Aorta (tissue), 5 donors: ENCODE measurements around the gene SPTBN2. TPM values are rescaled to one million over a fixed set of nuclear protein-coding genes. Genes with fewer than 3 reads are reported as not detected.
A peak's percentile ranks its signal among the peaks of the same experiment; 100 is the strongest.

Source experiments
- ATAC-seq: fragments of 200-7000 bp; cut with Tn5 transposase; one replicate; pipeline ENCODE4 v1.9.1; 2022; ENCODE audit warnings: moderate library complexity; ENCODE audit not compliant: low FRiP score
- DNase-seq, 2 donors: peaks; one replicate each; pipeline ENCODE4 v3.0.0-alpha.2; 2020
- H3K27ac ChIP-seq, 2 donors: one replicate each; pipeline ENCODE4 v1.5.1; 2013; ENCODE audit warnings: low read length in 2 of 2, mild to moderate bottlenecking in 2 of 2, moderate library complexity in 2 of 2, control low read depth in 1 of 2, inconsistent platforms in 1 of 2, low read depth in 1 of 2
- H3K27me3 ChIP-seq, 2 donors: one replicate each; pipeline ENCODE4 v1.6.1; 2013; ENCODE audit warnings: control low read depth in 1 of 2, low read length in 1 of 2, mild to moderate bottlenecking in 1 of 2, moderate library complexity in 1 of 2; ENCODE audit not compliant: insufficient read depth in 2 of 2, control insufficient read depth in 1 of 2
- H3K36me3 ChIP-seq, 2 donors: one replicate each; pipeline ENCODE4 v1.6.1; 2013; ENCODE audit warnings: control low read depth in 1 of 2, low read length in 1 of 2, mild to moderate bottlenecking in 1 of 2; ENCODE audit not compliant: insufficient read depth in 2 of 2, control insufficient read depth in 1 of 2
- H3K4me1 ChIP-seq, 2 donors: one replicate each; pipeline ENCODE4 v1.6.1; 2013; ENCODE audit warnings: low read length in 2 of 2, control low read depth in 1 of 2, mild to moderate bottlenecking in 1 of 2, moderate library complexity in 1 of 2; ENCODE audit not compliant: insufficient read depth in 2 of 2, control insufficient read depth in 1 of 2
- H3K4me3 ChIP-seq, 2 donors: one replicate each; pipeline ENCODE4 v1.5.1; 2013; ENCODE audit warnings: low read length in 2 of 2, control low read depth in 1 of 2, mild to moderate bottlenecking in 1 of 2
- H3K9me3 ChIP-seq: one replicate; pipeline ENCODE4 v1.6.1; 2013; ENCODE audit warnings: mild to moderate bottlenecking, low read length; ENCODE audit not compliant: control insufficient read depth
- WGBS, 2 donors: extraction: QIAGEN DNeasy Blood & Tissue Kit; methylation state at CpG; one replicate each; pipeline ENCODE4 v1.1.7; 2013; 5-methylcytosine and 5-hydroxymethylcytosine counted together
- intact Hi-C, 2 donors: fragments of 100-400 bp; cut with DNase I; formaldehyde crosslinking; loops; one replicate each; pipeline versions ENCODE4 v1.14.2 to v1.15.0; 2022
- polyA plus RNA-seq, 2 donors: library from polyadenylated mRNA; stranded (reverse); fragments of 200-250 nt; gene quantifications; one replicate each; pipeline ENCODE4 v1.2.3, GENCODE V29; 2013
- total RNA-seq, 2 donors: library from RNA; stranded (reverse); fragmentation: NEBNext Ultra II Directional; extraction: Animal tissue kit (Norgen Biotek cat#: 25700); gene quantifications; one replicate each; pipeline ENCODE4 v1.2.1, GENCODE V29; 2021
- donor health status: healthy with polysubstance abuse.
- donor health status: Bipolar disorder and iron deficiency.
- donor health status: DM: no; HTN: no; CAD: no.
- donor health status: DM: no; HTN: no; CAD: no.
- donor health status: DM: yes; HTN: yes; CAD: no.

The SPTBN2 gene
- total and polyA plus RNA-seq, 4 donors: under 0.01 to 16.5 (median 0.88) TPM

DNA sequence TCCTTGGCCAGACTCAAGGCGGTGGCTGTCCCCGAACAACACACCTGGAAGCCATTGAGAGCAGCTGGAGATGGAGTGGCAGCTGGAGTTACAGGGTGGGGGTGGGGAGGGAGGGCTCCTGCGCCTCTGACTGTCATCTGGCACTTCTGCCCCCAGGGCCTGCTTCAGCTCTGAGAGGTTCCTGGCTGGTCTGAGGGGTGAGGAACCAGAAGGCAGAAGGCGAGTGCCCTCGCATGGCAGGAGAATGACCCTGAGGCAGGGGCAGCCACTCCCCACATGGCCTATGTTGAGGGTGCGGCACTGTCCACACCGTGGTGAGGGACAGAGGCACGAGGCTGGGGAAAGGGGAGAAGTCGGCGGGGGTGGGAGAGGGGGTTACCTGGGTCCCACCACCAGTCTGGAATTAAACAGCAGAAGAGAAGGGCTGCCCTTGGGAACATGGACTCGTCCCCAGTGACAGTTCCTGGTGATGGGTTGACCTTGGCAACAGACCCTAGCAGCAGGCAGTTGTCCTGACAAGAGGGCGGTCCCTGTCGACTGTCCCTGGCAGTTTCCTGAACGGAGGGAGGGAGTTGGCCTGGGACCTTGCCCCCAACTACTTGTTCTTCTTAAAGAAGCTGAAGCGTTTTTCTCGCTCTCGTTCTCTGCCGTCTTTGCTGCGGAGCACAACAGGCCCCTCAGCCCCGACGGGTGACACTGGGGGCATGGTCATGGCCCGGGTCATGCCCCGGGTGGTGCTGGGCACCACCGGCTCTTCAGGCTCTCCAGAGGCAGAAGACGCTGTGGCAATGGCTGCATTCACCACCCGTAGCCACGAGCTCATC is 43.5 kb downstream of the SPTBN2 start:
- H3K27ac ChIP-seq: no peak overlapping the region
- H3K27me3 ChIP-seq: no peaks in the 10 kb centered on the region
- H3K36me3 ChIP-seq: no peaks in the 10 kb centered on the region
- no peaks in the 10 kb centered on the region for H3K9me3 ChIP-seq
- 82 to 83% methylated on average over 27 of the region's 27 CpGs for WGBS, 2 donors
- peak in 1 of 2 donors; percentile 67 for DNase-seq
- H3K4me1 ChIP-seq: no peaks in the 10 kb centered on the region
- no peak for ATAC-seq
- no peak overlapping the region for H3K4me3 ChIP-seq
- intact Hi-C loops: loop anchor here in 1 of 2 donors (10.0 kb wide), 1 partner anchor 281 kb away; no protein-coding TSS in a partner anchor

DNA sequence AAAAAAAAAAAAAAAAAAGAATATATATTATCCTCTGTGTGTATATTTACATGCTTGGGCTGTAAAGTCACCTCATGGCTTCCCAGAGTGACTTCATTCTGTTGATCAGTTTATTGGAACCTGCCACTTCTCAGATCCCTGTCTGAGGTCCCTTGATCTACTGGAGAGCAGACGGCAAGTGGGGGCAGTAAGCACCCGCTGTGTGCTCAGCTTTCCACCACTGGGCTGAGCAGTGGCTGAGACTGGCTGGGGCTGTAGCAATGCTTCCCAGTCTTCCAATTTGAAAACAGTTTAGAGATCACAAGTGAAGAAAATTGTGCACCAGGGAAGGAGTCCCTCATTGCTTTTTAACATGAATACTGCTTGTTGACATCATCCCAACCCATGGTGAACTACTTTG is 44.4 kb downstream of the SPTBN2 start:
- DNase-seq (no peak), ATAC-seq (no peak)
- WGBS, 2 donors: 93 to 100% methylated on average over 2 of the region's 2 CpGs
- Histone ChIP-seq H3K9me3 (no peaks in the 10 kb centered on the region), H3K27me3 (no peaks in the 10 kb centered on the region), H3K27ac (no peak overlapping the region), H3K36me3 (no peaks in the 10 kb centered on the region), H3K4me1 (no peaks in the 10 kb centered on the region), H3K4me3 (no peak overlapping the region)
- intact Hi-C loops: loop anchor here in 1 of 2 donors (10.0 kb wide), 1 partner anchor 280 kb away; no protein-coding TSS in a partner anchor

DNA sequence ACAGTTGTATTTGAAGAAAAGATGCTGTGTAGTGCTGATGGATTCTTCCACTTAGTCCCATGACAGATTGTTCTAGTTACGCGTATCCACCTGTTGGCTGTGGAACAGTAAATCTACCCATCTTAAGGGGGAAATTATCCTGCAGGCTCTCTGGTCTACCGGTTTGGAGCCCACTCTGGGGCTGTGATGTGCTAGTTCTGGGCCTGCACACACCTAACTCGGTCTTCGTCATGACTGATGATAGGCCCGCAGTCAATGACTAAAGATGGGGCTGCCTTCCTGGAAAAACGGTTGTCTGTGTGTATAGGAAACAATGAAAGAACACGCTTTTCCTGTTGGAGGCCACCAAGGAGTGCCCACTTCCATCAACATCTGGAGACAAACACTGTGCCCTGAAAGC is 45.1 kb downstream of the SPTBN2 start:
- H3K4me3 ChIP-seq: no peak overlapping the region
- H3K36me3 ChIP-seq: no peaks in the 10 kb centered on the region
- WGBS, 2 donors: 93 to 97% methylated on average over 8 of the region's 8 CpGs
- H3K27me3 ChIP-seq: no peaks in the 10 kb centered on the region
- no peak overlapping the region for H3K27ac ChIP-seq
- peak in 1 of 2 donors; percentile 15 for DNase-seq
- H3K9me3 ChIP-seq: no peaks in the 10 kb centered on the region
- no peaks in the 10 kb centered on the region for H3K4me1 ChIP-seq
- intact Hi-C loops: loop anchor here in 1 of 2 donors (10.0 kb wide), 1 partner anchor 279 kb away; no protein-coding TSS in a partner anchor
- no peak for ATAC-seq

DNA sequence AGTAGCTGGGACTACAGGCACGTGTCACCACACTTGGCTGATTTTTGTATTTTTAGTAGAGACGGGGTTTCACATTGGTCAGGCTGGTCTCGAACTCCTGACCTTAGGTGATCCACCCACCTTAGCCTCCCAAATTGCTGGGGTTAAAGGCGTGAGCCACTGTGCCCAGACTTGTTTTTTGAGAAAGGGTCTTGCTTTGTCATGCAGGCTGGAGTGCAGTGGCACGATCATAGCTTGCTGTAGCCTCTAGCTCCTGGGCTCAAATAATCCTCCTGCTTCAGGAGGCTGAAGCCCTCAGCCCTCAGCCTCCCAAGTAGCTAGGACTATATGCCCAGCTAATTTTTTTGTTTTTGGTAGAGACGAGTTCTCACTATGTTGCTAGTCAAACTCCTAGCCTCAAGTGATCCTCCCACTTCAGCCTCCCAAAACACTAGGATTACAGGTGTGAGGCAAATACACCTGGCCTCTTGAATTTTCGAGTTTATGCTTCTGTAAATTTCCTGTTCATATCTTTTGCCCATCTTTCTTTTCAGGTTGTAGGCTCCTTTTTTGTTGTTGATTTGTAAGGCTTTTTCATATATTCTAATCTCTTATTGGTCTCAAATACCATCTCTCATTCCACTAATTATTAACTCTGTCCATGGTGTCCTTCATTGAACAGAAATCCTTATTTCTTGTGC is 47.9 kb downstream of the SPTBN2 start:
- no peak for DNase-seq
- no peak overlapping the region for H3K4me3 ChIP-seq
- no peaks in the 10 kb centered on the region for H3K4me1 ChIP-seq
- H3K36me3 ChIP-seq: no peaks in the 10 kb centered on the region
- WGBS, 2 donors: 90 to 94% methylated on average over 7 of the region's 7 CpGs
- H3K27ac ChIP-seq: no peak overlapping the region
- no peaks in the 10 kb centered on the region for H3K27me3 ChIP-seq
- intact Hi-C loops: loop anchor here in 1 of 2 donors (10.0 kb wide), 1 partner anchor 276 kb away; no protein-coding TSS in a partner anchor
- H3K9me3 ChIP-seq: no peaks in the 10 kb centered on the region
- ATAC-seq: no peak

DNA sequence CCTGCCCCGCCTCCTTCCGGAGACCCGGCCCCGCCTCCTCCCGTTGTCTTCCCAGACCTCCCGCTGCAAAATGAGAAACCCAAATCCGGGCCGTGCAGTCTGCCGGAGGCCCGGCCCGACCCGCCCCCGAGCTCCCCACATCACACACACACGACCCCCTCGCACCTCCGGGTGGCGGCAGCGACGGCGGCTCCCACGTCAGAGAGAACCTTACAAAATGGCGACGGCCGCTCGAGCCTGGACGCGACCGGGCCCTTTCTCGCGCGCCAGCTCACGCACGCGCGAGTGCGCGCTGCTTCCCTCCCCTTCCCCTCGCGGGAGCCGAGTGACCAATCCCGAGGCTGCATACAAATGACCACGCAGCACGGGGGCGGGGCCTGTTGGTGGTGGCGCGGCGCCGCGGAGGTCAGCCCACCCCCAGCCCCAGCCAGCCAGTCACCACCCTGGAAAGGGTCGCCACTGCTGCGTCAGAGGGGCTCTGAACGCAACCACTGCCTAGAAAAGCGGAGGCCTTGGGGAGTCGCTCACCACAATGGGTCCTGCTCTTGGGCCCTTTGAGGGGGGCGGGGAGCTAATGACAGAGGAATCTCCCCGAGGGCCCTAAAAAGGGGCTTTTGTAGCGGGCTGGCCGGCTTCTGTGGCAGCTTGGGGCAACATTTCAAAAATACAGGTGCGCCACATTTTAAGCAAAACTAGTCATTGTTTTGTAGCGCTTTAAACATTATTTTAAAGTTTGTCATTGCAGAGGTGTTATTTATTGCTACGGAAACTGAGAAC is 51.2 kb downstream of the SPTBN2 start, which contains the start of gene RBM4B:
RBM4B (minus strand) TSS at position 289 of the 777 bp plus-strand sequence. CDS start 808 bp downstream, outside the sequence.
- Histone ChIP-seq H3K27me3 (no peaks in the 10 kb centered on the region), H3K27ac (peak within 1 kb of the TSS; percentile 78 to 95), H3K4me1 (no peaks in the 10 kb centered on the region), H3K4me3 (peak within 1 kb of the TSS; percentile 61 to 63), H3K9me3 (no peaks in the 10 kb centered on the region), H3K36me3 (no peaks in the 10 kb centered on the region)
- ATAC-seq: peak; percentile 99
- peak; percentile 98 to 99 for DNase-seq
- intact Hi-C loops: loop anchor here (1.0 to 5.0 kb wide), 2 partner anchors 40 to 98 kb away; partner anchors contain the start of gene RBM4 (in 1 of the 2)
- 0% methylated on average over 61 of the region's 61 CpGs for WGBS, 2 donors

DNA sequence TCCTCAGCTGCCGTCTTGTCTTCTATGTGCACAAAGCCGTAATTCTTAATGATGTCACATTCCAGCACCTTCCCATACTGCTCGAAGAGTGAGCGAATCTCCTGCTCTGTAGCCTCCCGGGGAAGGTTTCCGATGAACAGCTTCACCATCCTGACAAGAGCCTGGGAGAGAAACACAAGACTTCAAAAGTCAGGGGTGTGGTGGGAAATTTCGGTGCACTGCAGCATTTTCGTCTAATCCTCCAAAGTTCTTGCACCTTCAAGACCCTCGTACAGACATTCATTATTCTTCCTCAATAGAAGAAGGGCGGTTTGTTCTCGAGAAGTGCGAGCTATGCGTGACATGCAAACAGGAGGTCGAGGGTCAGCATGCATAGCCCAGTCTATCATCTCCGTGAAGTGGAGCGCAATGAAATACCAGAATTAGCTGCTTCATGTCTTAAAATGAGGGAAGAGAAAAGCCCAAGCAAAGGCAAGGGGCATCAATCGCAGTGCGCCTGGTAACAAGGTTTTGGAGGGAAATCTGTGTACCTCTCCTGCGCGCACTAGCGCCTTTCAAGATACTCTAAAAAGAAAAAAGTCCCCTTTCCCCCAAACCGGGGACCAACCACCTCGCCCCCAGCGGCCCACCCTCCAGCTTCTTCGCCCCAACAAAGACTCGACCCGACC is 52.0 kb downstream of the SPTBN2 start:
- 1 to 3% methylated on average over 25 to 27 of the region's 27 CpGs for whole genome bisulfite sequencing, 2 donors
- Histone ChIP-seq H3K4me3 (peak overlapping the region; percentile 61 to 63), H3K36me3 (no peaks in the 10 kb centered on the region), H3K9me3 (no peaks in the 10 kb centered on the region), H3K4me1 (no peaks in the 10 kb centered on the region), H3K27ac (peak overlapping the region in 1 of 2 donors; percentile 48), H3K27me3 (no peaks in the 10 kb centered on the region)
- ATAC-seq (no peak), DNase-seq (no peak)
- intact Hi-C loops: loop anchor here in 1 of 2 donors (5.0 kb wide), 1 partner anchor 40 kb away; the partner anchor contains the start of gene RBM4

DNA sequence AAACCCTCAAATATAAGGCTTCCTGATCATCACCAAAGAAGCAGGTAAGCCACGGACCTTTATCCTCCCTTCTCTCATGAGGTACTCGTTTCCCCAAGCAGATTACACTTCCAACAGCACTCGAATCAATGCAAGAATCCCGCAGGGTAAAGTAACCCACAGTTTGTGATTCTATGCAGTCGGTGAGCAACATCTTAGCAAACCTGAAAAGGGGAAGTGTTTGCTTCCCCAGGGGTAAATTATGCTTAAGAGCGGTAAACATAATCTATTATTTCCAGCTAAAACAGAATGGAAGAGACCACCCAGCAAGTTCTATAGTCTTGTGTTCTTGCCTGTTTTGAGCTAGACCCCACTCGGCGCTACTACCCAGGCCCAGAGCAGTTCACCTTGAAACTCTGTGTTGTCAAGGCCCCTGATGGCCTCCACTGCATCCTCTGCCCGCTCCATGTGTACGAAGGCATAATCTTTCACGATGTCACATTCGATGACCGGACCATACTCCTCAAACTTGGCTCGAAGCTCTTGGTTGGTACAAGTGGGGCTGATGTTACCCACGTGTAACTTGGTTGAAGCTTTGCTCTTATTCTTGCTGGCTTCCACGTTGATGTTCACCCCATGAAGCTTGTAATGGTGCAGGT is 52.6 kb downstream of the SPTBN2 start:
- no peak for ATAC-seq
- Histone ChIP-seq H3K36me3 (no peaks in the 10 kb centered on the region), H3K9me3 (no peaks in the 10 kb centered on the region), H3K27me3 (no peaks in the 10 kb centered on the region), H3K4me1 (no peaks in the 10 kb centered on the region), H3K27ac (no peak overlapping the region), H3K4me3 (peak overlapping the region in 1 of 2 donors; percentile 9)
- DNase-seq: peak in 1 of 2 donors; percentile 32
- 52 to 64% methylated on average over 16 of the region's 16 CpGs for WGBS, 2 donors
- intact Hi-C loops: loop anchor here in 1 of 2 donors (5.0 kb wide), 1 partner anchor 39 kb away; the partner anchor contains the start of gene RBM4
